GM12872 (cell line): ENCODE data around the gene ADAMTS14.

Experiments used
- CTCF ChIP-seq: IDR thresholded peaks from 3 replicates; pipeline ENCODE4 v1.5.1; 2011; ENCODE audit warnings: low read depth, mild to moderate bottlenecking, low read length, moderate library complexity; ENCODE audit not compliant: insufficient read depth

ADAMTS14 gene

GRCh38 chr10:70775679-70776454, 103.6 kb downstream of the ADAMTS14 start:
- TF ChIP-seq CTCF: no peak

DNA sequence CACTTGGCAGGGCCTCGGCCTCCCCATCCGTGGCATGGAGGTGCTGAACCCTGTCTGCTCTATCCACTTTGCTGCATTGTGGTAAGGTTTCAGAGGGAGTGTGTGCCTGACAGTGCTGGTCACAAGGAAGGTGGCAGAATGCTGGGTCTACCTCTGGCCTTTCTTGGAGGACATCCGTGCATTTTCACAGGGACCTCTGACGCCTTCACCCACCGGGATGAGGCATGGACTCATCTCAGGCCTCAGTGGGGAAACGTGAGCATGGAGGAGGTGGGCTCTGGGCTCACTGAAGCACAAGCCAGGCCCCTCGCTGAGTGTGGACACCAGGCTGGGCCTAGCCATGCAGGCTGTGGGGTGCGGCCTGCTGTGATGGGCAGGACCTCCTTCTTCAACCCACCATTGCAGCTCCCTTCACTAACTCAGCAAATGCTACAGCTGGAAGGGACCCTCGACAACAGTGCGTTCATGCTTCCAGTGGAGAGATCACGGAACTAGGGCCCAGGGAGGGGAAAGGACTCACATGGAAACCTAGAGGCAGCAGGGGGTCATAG, 104.2 kb downstream of the ADAMTS14 start:
- no peak for TF ChIP-seq CTCF

DNA sequence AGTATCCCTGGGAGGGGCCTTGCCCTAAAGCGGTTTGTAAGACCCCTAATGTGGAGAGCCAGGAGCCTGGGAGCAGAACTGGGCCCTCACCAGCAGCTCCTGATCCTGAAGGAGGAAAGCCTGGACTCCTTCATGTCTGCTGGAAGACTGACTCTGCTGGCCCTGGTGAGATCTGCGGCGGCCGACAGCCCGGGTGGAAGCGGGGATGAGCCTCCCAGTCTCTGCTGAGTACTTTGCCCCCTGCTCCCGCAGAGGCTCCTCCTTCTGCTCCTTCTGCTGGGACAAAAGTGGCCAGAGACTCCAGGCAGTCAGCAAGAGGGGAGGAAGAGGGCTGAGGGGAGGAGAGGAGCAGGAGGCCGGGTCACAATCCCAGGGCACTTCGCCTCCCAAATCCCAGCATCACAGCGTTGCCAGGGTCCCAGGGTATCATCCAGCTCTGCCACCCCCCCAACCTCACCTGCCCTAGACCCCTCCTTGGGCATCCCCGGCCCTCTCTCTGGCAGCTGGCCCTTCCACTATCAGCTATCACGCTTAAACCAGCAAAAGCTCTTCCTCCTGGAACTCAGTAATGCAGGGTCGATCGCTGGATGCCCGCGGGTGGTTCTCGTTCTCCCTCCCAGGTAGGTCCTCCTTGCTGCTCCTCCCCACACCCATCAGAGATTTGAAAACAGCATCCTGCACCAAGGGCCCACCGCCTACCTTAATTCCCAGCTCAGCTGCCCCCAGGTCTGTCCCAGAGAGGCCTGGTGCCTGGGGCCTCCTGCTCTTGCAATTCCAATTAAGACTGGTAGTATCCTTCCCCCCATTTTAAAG, 105.0 kb downstream of the ADAMTS14 start:
- TF ChIP-seq CTCF: no peak

DNA sequence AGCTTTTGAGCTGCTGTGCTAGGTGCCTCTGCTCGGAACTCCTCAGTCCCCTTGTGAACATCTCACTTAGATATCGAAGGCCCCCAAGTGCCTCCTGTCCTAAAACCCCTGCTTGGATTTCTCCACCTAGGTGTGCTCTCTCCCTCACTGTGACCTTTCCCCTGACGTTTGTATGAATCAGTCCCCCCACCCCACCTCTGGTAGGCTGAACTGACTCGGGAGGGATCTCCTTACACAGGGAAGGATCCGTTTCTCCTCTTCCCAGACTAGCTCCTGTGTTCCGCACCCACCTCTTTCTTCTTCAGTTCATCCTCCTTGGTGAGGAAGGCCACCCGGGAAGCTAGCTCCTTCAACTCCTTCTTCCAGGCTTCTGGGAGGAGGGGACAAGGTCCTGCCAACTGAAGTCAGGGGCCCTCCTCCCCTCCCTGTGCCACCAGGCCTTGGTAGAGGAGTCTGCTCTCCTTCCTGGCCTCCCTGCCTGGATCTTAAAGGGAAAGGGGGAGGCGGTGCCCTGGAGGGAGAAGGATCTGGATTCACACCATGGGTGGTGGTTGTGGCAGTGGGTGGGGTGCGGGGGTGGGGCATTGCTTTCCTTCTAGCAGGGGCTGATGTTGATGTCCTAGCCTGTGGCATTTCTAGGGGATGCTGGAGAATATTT, 106.1 kb downstream of the ADAMTS14 start:
- no peak for TF ChIP-seq CTCF

DNA sequence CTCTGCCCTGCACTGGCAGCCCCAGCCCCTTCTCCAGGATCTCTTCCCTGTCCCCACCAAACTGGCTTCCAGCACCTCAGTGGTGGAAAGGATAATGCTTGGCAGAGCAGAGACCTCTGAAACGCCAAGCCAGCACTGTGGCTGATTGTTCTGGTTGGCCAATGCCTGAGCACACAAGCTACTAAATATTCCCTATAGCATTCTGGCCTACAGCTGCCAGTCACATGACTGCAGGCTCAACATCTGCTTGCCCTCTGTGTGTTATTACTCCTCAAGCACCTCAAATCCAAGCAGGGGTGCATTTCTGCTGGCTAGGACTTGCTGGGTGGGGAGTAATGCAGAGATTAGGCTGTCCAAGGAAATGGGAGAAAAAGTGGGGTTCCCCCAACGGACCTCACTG, 106.8 kb downstream of the ADAMTS14 start:
- no peak for TF ChIP-seq CTCF

DNA sequence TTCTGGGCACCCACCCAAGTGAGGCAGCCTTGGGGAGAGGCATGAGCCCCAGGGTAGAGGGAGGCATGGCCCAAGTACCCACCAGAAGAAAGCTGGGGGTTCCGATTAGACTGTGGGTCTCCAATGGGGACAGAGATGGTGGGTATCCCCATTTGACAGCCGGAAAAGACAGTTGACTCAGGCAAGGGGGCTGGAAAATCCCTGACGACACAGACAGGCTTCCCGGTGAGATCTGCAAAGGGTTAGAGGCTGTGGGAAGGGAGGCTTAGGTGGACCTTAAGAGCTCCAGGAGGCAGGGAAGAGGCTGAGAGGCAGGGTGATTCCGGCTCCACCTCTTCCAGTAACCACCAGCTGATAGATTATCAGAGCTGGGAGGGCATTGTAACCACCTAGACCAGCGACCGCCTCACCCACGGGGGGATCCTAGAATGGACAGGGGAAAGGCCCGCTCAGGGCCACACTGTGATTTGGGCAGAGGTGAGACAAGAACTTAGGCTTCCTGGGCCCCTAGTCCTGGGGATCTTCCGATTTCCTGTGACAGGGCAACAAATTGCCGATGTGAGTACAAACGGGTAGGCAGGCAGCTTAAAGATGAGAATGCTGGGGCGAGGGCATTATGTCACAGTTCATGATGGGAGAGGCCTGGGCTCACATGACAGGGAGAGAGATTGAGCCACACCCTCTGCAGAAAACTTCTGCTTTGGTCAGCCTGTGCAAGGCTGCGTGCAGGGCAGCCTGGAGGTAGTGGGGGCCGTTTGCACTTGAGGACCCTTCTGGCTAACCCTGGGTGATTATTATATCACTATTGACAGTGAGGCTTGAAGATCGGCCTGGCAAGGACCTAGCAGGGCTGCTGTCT, 107.4 kb downstream of the ADAMTS14 start:
- no peak for TF ChIP-seq CTCF
